SK-MEL-5 (cell line): Measurements from ENCODE around the gene KIF18B. TPM values are rescaled to one million over a fixed set of nuclear protein-coding genes. Genes with fewer than 3 reads are reported as not detected.

ENCODE experiments used
- DNase-seq: peaks from one replicate; pipeline ENCODE4 v3.0.0-alpha.2; 2016; ENCODE audit warnings: low read depth, low spot score
- in situ Hi-C: cut with HindIII; loops from 2 replicates; pipeline ENCODE4 v1.10.0; 2016; ENCODE audit warnings: low sequenced_read_pairs, high pct_unique_total_duplicates, low pct_unique_long_range_greater_than_20kb
- polyA plus RNA-seq, 2 experiments: library from polyadenylated mRNA; depleted of rRNA; stranded (reverse); fragments of >200 nt; gene quantifications; 2 replicates each; pipeline ENCODE4 v1.2.3, GENCODE V29; 2015
- total RNA-seq: library from RNA; depleted of rRNA; stranded (reverse); fragments of >200 nt; shearing (Covaris generic); gene quantifications from 2 replicates; pipeline ENCODE4 v1.2.3, GENCODE V29; 2014; rRNA removed

The KIF18B gene
- 2.0 and 2.5 TPM in 2 replicates for total RNA-seq
- polyA plus RNA-seq (2015; cell fraction: cytosol; rRNA removed): 27.0 and 33.9 TPM in 2 replicates
- 71.6 and 71.8 TPM in 2 replicates for polyA plus RNA-seq (2015; cell fraction: nucleus; rRNA removed)

DNA sequence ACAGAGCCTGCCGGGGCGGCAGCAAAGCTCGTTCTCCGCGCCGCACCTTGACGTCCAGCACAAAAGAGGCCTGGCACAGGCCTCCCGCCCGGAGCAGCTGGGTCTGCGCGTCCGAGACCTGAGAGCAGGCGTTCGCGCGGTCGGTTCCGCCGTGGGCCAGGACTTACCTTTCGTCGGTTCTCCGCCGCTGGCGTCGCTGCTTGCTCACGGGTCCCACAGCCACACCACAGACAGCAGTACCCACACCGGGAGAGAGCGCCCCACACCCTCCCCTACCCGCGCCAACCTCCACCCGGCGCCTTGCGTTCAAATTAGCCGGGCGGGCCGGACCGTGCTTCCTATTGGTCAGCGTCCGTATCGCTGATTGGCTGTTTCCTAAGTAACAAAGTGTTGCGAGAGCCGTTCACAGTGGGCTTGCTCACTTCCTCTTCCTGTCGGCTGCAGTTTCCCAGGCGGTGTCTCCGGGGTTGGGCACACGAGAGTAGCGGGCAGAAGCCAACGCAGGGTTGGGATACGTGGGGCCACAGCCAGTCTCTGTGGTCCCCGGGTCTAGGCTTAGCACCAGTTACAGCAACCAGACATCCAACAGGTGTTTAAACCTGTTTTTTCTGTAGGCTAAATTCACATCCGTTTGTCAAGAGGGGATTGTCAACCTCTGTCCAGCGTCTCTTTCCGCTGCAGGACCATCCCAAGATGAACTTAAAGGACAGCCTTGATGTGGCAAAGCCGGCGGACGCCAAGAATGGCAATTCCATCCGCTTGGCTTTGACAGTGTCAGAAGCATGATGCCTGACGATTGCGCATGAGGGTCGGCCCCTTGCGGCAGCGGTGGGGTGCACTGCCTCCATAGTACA, at the start of gene KIF18B:
KIF18B (minus strand) TSS at position 313 of the 854 bp plus-strand sequence. CDS start 11,429 bp downstream, outside the sequence.
- DNase-seq: peak; percentile 96
- in situ Hi-C loops: no loop called here

DNA sequence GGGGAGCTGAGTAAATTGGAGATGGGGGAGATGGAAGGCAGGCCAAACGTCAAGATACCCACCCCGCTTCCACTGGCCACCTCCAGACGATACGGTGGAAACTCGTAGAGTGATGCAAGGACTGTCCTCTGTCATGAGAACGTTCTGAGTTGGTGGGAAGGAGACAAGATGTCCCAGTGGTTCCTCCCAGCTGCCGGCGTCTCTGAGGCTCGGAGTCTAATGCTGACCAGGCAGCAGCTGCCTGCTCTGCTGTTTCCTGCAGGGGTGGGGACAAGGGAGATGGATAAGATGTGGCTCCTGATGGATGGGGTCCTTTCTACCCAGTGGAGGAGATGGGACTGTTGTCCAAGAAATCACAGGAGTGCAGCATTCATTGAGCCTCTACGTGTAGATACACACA, 48.7 kb upstream of the KIF18B start:
- in situ Hi-C loops: no loop called here
- no peak for DNase-seq

DNA sequence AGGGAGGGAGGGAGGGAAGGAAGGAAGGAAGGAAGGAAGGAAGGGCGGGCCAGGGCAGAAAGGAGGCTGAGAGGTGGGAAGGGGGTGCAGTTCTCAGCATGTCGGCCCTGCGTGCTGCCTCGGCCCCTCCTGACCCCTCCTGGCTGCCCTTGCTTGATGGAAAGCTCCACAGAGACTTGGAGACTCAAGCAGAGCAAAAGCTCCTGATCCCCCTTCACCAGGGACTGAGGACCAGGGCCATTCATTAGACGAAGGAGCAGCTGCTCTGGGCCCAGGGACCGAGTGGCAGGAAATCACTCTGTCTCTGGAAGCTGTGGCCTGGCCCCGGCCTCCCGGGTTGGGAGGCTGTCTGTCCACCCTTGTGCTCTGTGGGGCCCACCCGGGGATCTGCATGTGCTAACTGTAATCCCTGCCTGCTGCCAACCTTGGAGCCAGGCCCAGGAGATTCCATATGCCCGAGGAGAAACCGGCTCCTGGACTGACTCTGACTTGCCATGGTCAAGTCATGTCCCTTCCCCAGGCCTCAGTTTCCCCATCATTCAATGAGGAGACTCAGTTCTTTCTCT, 47.9 kb upstream of the KIF18B start:
- no peak for DNase-seq
- in situ Hi-C loops: no loop called here

DNA sequence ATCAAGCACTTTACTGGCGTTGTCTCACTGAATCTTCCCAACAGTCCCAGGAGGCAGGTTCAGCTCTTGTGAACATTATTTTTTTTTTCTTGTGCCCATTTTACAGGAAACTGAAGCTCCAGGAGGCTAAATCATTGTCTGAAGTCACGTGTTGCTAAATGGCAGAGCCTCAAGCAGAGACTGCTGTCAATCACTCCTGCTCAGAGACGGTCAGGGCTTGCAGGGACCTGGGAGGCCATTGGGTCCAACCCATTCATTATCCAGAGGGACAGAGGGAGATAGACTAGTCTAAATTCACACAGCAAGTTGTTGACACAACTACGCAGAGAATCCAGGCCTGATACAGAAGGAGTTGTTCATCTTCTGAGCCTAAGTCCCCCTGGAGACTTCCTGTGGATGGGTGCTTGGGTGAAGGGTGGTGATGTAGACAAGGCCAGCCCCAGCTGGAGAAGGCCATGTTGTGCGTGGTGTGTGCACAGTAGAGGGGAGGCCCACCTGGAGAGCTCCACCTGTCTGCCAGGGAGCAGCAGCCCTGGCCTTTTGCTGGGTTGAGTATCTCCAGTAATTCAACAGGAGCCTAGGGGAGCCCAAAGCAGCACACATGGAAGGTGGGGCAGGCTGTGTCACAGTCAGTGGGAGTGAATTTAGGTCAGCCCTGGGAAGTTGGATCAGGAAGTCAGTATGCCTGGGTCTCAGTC, 44.8 kb upstream of the KIF18B start:
- in situ Hi-C loops: no loop called here
- no peak for DNase-seq

DNA sequence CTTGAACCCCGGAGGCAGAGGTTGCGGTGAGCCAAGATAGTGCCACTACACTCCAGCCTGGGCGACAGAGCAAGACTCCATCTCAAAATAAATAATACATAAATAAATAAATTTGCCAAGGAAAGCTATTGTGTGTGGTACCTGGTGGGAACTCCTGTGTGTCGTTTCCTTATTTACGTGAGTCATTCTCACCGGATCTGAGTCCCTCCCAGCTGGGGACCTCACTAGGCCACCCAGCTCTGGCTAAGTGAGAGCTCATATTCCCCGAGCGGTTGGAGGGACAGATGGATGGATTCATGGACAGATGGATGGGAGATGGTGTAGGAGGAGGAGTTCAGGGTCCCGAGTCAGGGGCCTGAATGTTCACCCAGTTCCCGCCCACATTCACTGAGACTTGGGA, 43.4 kb upstream of the KIF18B start:
- DNase-seq: no peak
- in situ Hi-C loops: no loop called here

DNA sequence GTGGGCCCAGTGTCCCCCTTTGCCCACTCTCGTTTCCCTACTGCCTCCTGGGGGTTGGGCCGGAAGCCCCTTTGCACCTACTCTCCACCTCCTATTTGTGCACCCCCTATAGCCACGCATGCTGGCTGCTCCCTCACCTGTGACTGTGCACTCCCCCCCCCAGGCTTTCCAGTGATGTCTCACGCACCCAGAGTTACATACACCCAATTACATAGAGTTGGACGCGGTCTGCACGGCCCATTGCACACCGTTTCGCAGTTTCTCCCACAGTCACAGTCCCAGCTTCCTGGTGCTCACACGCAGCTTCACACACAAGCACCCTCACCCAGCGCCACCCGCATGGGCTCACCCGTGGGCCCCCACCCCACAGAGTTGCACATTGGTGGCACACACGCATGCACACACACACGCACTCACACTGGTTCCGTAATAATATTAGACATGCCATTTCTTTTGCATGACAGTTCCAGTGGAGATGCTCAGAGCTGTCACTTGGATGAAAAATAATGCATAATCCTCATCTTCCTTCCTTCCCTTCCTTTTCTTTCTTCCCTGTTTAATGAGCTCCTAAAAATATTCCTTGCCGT, 42.1 kb upstream of the KIF18B start:
- in situ Hi-C loops: no loop called here
- DNase-seq: no peak

DNA sequence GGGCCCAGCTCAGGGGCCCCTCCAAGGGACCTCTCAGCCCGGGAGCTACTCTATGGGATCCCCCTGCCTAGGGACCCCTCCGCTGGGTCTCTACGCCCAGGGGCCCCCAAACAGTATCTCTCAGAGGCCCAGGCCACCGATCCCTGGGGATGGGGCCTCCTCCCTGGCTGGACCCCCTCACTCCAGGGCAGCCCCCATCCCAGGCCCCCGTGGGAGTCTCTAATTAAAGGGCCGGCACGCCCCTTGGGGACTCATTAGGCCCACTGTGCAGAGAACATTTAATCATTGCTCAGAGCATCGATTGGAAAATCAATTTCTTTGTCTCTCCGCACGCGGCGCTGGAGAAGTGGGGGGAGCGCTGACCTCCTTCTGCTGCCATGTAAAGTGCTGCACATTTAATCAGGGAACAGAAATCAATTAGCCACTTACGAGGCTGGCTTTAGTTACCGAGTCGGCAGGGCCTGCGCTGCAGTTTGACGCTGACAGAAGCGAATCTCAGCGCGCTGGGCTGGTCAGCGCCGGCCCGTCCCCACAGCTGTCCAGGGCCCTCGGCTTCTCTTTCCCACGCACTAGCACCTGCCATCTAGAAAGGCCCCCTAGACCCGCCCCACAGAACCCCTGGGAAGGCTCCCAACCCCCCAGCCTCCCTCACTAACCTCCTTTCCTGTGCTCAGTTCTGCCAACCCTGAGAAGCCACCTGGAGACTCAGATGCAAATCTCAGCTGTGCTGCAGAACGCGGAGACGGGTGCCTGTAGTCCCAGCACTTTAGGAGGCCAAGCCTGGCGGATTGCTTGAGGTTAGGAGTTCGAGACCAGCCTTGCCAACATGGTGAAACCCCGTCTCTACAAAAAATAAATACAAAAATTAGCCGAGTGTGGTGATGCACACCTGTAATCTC, 40.7 kb upstream of the KIF18B start:
- in situ Hi-C loops: no loop called here
- no peak for DNase-seq

DNA sequence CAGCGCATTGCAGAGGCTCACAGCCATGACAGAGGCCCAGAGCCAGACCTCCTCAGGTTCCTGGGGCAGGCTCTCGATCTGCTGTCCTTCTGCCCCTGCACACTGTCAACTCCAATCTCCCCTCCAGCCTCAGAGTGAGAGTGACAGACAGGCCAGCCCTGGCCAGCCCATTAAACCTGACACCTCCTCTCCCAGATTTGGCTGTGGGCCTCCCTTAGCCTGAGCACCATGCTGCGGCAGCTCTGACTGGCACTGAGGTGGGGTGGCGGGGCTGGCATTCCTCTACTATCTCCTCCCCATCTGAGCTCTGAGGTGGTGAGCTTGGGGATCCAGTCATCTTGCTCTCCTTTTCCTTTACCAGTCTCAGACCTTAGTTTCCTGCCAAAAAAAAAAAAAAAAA, 36.0 kb upstream of the KIF18B start:
- in situ Hi-C loops: no loop called here
- DNase-seq: no peak

DNA sequence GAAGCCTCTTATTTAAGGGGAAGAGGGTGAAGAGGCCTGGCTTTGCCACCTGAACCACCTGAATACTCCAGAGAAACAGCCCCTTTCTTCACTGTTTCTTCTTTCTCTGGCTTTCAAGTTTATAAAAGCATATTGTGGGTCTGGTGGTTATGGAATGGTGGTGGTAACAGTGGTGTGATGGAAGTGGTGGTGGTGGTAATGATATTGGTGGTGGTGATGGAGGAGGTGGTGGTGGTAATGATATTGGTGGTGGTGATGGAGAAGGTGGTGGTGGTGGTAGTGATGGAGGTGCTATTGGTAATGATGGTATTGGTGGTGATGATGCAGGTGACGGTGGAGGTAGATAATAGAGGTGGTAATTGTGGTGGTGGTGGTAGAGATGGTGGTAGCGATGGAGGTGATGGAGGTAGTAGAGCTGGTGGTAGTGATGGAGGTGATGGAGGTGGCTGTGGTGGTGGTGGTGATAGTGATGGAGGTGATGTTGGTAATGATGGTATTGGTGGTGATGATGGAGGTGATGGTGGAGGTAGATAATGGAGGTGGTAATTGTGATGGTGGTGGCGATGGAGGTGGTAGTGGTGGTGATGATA, 34.6 kb upstream of the KIF18B start:
- in situ Hi-C loops: no loop called here
- DNase-seq: no peak

DNA sequence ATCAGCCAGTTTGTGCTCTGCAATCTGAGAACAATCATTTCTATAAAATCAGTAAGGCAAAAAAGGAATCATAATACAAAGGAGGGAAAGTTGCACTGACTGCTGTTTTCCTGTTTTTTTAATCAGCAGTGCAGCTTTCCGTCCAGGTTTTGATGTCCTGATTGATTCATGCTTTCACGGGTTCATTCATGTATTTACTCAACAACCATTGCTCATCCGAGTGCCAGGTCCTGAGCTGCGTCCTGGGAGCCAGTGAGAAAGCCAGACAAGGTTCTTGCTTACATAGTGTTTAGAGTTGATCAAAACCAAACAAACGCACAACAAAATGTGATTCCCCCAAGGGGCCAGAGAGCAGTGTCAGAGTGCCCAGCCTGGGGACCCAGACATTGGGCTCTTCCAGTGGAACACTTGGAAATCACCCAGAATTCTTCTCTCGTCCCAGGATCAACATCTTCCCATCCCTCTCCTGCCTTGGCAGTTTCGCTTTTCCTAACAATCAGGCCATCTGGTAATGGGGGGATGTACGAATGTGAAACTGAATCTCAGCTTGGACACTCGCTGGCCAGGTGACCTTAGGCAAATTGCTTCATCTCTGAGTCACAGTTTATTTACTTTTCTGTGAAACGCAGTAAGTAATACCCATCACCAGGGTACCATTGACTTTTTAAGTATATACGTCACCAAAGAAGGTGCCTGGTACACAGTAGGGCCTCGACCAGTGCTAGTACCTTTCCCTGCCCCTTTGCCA, 33.8 kb upstream of the KIF18B start:
- in situ Hi-C loops: no loop called here
- no peak for DNase-seq

DNA sequence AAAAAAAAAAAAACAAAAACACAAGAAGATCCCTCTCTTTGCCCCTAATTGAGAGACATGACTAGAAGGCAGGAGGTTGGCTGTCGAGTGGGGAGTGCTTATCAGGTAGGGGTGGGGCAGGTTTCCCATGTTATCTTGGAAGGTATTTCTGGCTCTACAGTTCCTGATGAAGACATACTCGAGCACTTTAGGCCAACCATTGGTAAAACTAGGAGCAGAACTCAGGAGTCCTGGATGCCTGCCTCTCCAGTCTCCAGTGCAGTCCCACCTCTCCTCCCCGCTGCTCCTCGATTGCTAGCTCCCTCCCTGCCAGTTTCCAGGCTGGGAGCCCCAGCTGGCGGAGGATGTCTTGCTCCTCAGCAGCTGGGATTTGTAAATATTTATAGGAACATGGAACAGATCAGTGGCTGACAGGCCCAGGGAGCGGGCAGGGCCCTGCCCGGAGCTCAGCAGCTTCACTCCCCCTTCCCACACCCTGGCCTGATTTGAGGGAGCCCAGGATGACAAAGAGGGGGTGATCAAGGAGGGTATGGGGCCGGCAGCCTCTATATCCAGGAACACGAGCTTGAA, 31.9 kb upstream of the KIF18B start:
- in situ Hi-C loops: no loop called here
- DNase-seq: no peak

DNA sequence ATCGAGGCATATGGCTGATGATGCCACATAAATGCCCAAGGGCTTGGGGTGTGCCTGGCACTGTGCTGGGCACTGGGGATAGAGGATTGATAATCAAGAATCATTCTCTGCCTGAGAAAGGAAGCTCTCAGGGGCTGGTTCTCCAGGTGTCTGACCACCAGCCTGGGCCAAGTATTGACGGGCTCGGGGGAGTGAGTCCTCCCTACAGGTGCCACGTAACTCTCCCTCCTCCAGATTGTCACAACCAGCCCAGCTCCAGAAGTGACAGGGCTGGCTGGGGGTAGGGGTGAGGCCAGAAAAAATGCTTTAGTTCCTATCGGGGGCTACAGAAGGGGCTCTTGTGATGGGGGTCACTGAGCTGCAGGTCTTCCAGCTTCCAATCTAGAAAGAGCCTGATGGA, 31.2 kb upstream of the KIF18B start:
- DNase-seq: no peak
- in situ Hi-C loops: no loop called here

DNA sequence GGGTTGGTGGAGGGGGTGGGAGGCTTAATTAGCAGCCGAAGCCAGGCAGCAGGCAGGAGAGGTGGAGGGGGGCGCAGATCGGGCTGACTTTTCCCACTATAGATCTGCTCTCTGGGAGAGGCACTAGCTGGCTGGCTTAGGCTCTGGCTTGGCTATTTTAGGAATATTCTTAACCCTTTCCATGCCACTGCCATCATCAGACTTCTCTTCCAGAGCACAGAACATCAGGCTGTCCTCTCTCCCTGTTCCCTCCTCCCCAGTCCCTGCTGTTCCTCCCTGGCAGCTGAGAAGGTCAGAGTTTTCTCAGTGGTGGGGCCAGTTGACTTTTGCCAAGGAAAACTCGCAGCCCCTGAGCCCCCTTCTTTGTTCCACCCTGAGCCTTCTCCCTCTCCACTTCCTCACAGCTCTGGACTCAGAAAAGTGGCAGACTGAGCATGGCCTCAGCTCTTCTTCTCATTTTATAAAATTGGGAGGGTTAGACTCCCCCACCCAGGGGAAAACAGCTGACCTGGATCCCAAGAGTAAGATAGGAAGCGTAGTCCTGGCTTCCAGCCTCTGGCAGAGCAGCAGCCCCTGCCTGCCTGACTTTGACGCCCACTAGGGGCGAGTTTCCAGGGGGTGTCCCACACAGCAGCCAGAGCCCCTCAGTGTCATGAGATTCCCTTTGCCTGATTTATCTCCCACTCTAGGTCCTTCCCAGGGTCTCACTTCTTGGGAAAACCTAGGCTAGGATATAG, 30.4 kb upstream of the KIF18B start:
- DNase-seq: no peak
- in situ Hi-C loops: no loop called here

DNA sequence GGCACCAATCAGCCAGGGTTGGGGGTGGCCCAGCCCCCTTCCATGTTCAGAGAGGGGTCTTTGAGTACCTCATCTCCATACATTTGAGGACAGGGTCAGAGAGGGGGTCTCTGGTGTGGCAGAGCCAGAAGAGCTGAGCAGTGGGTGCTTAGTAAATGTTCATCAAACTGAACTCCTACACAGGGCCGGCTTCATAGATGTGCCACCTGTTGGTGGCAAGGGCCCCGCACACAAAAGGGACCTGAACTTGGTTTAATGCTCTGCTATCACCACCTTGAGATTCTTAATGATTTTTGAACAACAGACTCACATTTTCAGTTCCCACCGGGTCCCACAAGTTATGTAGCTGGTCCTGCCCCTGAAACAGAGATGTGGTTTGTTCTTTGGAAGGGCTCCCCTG, 29.5 kb upstream of the KIF18B start:
- DNase-seq: no peak
- in situ Hi-C loops: no loop called here

DNA sequence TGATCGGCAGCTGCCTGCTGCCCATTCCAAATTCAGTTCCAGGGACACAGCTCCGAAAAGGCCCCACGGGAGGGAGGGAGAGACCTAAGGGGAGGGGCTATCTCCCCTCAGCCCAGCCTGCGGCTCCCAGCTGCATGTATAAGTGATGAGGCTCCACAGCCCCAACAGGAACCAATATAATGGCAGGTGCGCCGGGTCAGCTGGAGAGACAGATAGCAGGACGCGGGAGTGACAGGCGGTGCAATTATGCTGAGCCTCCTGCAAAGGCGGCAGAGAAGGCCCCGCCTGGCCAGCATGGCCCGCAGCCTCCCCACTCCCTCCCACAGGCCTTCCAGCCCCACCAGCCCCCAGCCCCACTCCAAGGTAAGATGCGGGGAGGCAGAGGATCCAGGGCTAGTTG, 28.6 kb upstream of the KIF18B start:
- in situ Hi-C loops: no loop called here
- DNase-seq: no peak
